Measurements from ENCODE around the gene LRRC28. TPM values are rescaled to one million over a fixed set of nuclear protein-coding genes. Genes with fewer than 3 reads are reported as not detected.

LRRC28 gene
- total and polyA plus RNA-seq, 2 donors (not counting 1 experiment from before 2014, with no cell fraction given): 20.1 to 23.8 TPM

DNA sequence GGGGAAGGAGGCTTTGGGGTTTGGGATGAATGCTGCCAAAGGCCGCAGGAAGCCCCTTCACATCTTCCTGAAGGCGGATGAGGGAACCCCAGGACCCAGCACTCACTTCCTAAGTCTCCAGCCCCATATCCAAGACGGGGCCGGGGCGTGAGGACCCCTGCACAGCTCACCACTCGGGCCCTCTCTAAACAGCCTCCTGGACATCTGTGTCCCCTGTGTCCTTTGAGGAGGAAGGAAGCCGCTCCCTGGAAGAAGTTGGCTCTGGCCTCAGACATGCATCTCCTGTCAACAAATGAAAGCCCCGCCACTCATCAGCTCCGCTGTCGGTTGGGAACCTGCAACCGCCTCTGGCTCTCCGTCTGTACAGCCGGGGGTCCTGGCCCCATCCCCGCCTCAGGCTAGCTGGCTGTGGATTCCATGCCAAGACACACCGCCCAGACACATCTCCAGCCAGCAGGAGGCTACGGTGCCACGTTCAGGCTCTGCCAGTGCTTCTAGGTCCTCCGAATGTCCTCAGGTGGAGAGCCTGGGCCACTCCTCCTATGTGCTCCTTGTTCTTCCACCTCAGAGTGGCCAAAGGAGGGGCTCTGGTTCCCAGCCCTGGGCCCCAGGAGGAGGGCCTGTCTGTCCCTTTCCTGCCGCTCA lies 174.5 kb downstream of the LRRC28 start:
- Histone ChIP-seq H3K4me2 (ENCODE audit: extremely low read depth, insufficient read depth, low read length) (no peak overlapping the region), H4K20me1 (ENCODE audit: control insufficient read depth, extremely low read depth, insufficient read depth, low read length) (no peaks in the 10 kb centered on the region), H3K9me3 (ENCODE audit: control insufficient read depth, insufficient read depth, low read depth, low read length) (no peaks in the 10 kb centered on the region), H3K79me2 (ENCODE audit: control insufficient read depth, insufficient read depth, low read length) (no peaks in the 10 kb centered on the region), H3K36me3 (ENCODE audit: control insufficient read depth, insufficient read depth, low read length) (no peaks in the 10 kb centered on the region), H2AFZ (ENCODE audit: low read length) (no peak overlapping the region), H3K27ac (ENCODE audit: insufficient read depth, low read length) (no peak overlapping the region), H3K9ac (ENCODE audit: insufficient read depth, low read length) (no peak overlapping the region), H3K27me3 (ENCODE audit: control insufficient read depth, insufficient read depth, low read length) (no peaks in the 10 kb centered on the region), H3K4me1 (ENCODE audit: control insufficient read depth, extremely low read depth, insufficient read depth, low read length) (peaks cover 5% of the 10 kb centered on the region), H3K4me3 (replicated peaks in 1 of 4; ENCODE audit: control extremely low read depth in 1 of 4, insufficient read depth in 1 of 4, low read depth in 3 of 4, low read length in 4 of 4) (no peak overlapping the region)
- no peak for DNase-seq (ENCODE audit: low read depth in 2 of 2)
- TF ChIP-seq, protein P1, sequence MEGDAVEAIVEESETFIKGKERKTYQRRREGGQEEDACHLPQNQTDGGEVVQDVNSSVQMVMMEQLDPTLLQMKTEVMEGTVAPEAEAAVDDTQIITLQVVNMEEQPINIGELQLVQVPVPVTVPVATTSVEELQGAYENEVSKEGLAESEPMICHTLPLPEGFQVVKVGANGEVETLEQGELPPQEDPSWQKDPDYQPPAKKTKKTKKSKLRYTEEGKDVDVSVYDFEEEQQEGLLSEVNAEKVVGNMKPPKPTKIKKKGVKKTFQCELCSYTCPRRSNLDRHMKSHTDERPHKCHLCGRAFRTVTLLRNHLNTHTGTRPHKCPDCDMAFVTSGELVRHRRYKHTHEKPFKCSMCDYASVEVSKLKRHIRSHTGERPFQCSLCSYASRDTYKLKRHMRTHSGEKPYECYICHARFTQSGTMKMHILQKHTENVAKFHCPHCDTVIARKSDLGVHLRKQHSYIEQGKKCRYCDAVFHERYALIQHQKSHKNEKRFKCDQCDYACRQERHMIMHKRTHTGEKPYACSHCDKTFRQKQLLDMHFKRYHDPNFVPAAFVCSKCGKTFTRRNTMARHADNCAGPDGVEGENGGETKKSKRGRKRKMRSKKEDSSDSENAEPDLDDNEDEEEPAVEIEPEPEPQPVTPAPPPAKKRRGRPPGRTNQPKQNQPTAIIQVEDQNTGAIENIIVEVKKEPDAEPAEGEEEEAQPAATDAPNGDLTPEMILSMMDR (conservative IDR thresholded peaks at IDR 0.05 in 1 of 2, IDR thresholded peaks at IDR 0.05 in 1 of 2; ENCODE audit: low read depth in 1 of 2, low read length in 2 of 2): peak in 1 of 2 donors; percentile 31
- no peak for TF ChIP-seq EZH2 (IDR thresholded peaks at IDR 0.05; ENCODE audit: low read length, missing control alignments)

DNA sequence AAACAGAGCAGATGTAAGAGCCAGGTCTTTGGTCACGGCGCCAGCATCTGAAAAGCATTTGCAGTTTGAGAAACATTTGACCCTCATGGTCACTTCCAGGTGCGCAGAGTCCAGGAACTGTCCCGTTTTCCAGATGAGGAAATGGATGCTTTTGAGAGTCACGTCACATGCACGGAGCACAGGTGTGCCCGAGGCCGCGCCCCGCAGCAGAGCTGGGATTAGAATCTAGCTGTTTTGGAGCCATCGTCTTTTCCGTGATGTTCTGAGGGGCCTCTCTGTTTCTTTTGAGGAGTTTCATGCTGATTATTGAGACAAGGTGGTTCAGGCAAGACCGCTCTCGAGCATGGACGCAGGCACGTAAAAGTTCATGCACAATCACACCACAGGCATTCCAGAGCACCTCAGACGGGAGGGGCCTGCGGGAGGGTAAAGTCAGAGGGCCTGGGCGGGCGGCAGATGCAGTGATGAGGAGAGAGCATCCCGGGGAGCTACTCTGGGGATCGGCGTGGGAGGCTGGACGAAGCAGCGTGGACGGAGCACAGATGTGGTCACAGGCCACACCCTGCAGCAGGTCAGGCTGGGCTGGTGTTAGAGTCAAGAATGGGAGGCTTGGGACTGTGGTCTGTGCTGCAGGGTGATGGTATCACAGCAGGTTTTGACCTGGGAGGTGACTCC lies 175.3 kb downstream of the LRRC28 start:
- no peaks in the 10 kb centered on the region for H4K20me1 ChIP-seq (ENCODE audit: control insufficient read depth, extremely low read depth, insufficient read depth, low read length)
- no peaks in the 10 kb centered on the region for H3K36me3 ChIP-seq (ENCODE audit: control insufficient read depth, insufficient read depth, low read length)
- H3K27me3 ChIP-seq (ENCODE audit: control insufficient read depth, insufficient read depth, low read length): no peaks in the 10 kb centered on the region
- no peak overlapping the region for H3K27ac ChIP-seq (ENCODE audit: insufficient read depth, low read length)
- no peak overlapping the region for H3K4me2 ChIP-seq (ENCODE audit: extremely low read depth, insufficient read depth, low read length)
- no peaks in the 10 kb centered on the region for H3K9me3 ChIP-seq (ENCODE audit: control insufficient read depth, insufficient read depth, low read depth, low read length)
- peaks cover 4% of the 10 kb centered on the region for H3K4me1 ChIP-seq (ENCODE audit: control insufficient read depth, extremely low read depth, insufficient read depth, low read length)
- TF ChIP-seq, protein P1 (conservative IDR thresholded peaks at IDR 0.05 in 1 of 2, IDR thresholded peaks at IDR 0.05 in 1 of 2; ENCODE audit: low read depth in 1 of 2, low read length in 2 of 2): no peak
- TF ChIP-seq EZH2 (IDR thresholded peaks at IDR 0.05; ENCODE audit: low read length, missing control alignments): no peak
- H3K9ac ChIP-seq (ENCODE audit: insufficient read depth, low read length): no peak overlapping the region
- H3K79me2 ChIP-seq (ENCODE audit: control insufficient read depth, insufficient read depth, low read length): no peaks in the 10 kb centered on the region
- no peak overlapping the region for H3K4me3 ChIP-seq (replicated peaks in 1 of 4; ENCODE audit: control extremely low read depth in 1 of 4, insufficient read depth in 1 of 4, low read depth in 3 of 4, low read length in 4 of 4)
- peak in 1 of 2 donors; percentile 10 for DNase-seq (ENCODE audit: low read depth in 2 of 2)
- H2AFZ ChIP-seq (ENCODE audit: low read length): no peak overlapping the region

DNA sequence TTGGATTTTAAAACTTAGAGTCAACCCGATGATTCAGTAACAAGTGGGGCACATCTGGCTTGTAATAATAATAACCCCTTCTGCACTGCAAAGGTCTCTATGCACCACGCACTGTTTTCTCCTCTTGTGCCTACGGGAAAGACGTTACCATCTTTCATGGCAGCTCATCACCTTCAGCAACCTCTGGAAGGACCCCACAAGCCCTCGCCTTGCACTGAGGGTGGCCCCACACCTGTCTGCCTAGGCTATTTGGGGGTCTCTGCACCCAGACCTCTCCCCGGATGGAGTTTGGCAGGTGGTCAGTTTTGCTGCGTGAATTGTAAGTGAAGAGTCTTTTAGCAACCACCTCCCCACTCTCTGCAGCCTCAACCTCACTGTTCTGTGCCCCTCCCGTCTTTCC lies 175.9 kb downstream of the LRRC28 start:
- Histone ChIP-seq H4K20me1 (ENCODE audit: control insufficient read depth, extremely low read depth, insufficient read depth, low read length) (no peaks in the 10 kb centered on the region), H3K9me3 (ENCODE audit: control insufficient read depth, insufficient read depth, low read depth, low read length) (no peaks in the 10 kb centered on the region), H3K27ac (ENCODE audit: insufficient read depth, low read length) (no peak overlapping the region), H3K36me3 (ENCODE audit: control insufficient read depth, insufficient read depth, low read length) (no peaks in the 10 kb centered on the region), H2AFZ (ENCODE audit: low read length) (no peak overlapping the region), H3K4me1 (ENCODE audit: control insufficient read depth, extremely low read depth, insufficient read depth, low read length) (peaks cover 4% of the 10 kb centered on the region), H3K79me2 (ENCODE audit: control insufficient read depth, insufficient read depth, low read length) (no peaks in the 10 kb centered on the region), H3K27me3 (ENCODE audit: control insufficient read depth, insufficient read depth, low read length) (no peaks in the 10 kb centered on the region), H3K4me3 (replicated peaks in 1 of 4; ENCODE audit: control extremely low read depth in 1 of 4, insufficient read depth in 1 of 4, low read depth in 3 of 4, low read length in 4 of 4) (no peak overlapping the region), H3K9ac (ENCODE audit: insufficient read depth, low read length) (no peak overlapping the region), H3K4me2 (ENCODE audit: extremely low read depth, insufficient read depth, low read length) (no peak overlapping the region)
- DNase-seq (ENCODE audit: low read depth in 2 of 2): no peak
- TF ChIP-seq, protein P1 (conservative IDR thresholded peaks at IDR 0.05 in 1 of 2, IDR thresholded peaks at IDR 0.05 in 1 of 2; ENCODE audit: low read depth in 1 of 2, low read length in 2 of 2): no peak
- no peak for TF ChIP-seq EZH2 (IDR thresholded peaks at IDR 0.05; ENCODE audit: low read length, missing control alignments)
